NCI-H2227 treated with DMSO at 0.1 percent for 48 hours (cell line): ENCODE measurements around the gene ADGRL3.
"Not testable (repeated sequence)": the region's sequence is repeated elsewhere in the genome, so short reads cannot be mapped to it uniquely, and the experiment has no call there.

Experiments
- DNase-seq: peaks from one replicate; lab custom pipeline; 2025; lab: John Stamatoyannopoulos, UW

ADGRL3 gene

GRCh38 chr4:61350932-61351331 lies 150.8 kb downstream of the ADGRL3 start:
- DNase-seq: no peak

- no peak for DNase-seq
These were observed 156.6 kb downstream of the ADGRL3 start for GRCh38 chr4:61356696-61357095.

- no peak for DNase-seq
These were observed 159.2 kb downstream of the ADGRL3 start for GRCh38 chr4:61359301-61359700.

GRCh38 chr4:61372817-61373216 lies 172.7 kb downstream of the ADGRL3 start:
- not testable (repeated sequence) for DNase-seq

GRCh38 chr4:61373901-61374440 lies 173.8 kb downstream of the ADGRL3 start:
- no peak for DNase-seq

GRCh38 chr4:61374447-61374891 lies 174.3 kb downstream of the ADGRL3 start:
- no peak for DNase-seq

GRCh38 chr4:61375301-61375700 lies 175.2 kb downstream of the ADGRL3 start:
- no peak for DNase-seq

- no peak for DNase-seq
These were observed 176.2 kb downstream of the ADGRL3 start for GRCh38 chr4:61376301-61376700.

- no peak for DNase-seq
These were observed 179.3 kb downstream of the ADGRL3 start for GRCh38 chr4:61379406-61379805.

GRCh38 chr4:61380865-61381264 lies 180.7 kb downstream of the ADGRL3 start:
- peak; percentile 1 for DNase-seq

- no peak for DNase-seq
These were observed 185.1 kb downstream of the ADGRL3 start for GRCh38 chr4:61385256-61385655.

- DNase-seq: not testable (repeated sequence)
These were observed 187.2 kb downstream of the ADGRL3 start for GRCh38 chr4:61387372-61387771.

- DNase-seq: no peak
These were observed 189.5 kb downstream of the ADGRL3 start for GRCh38 chr4:61389640-61390039.

- no peak for DNase-seq
These were observed 195.6 kb downstream of the ADGRL3 start for GRCh38 chr4:61395754-61396153.

- no peak for DNase-seq
These were observed 197.0 kb downstream of the ADGRL3 start for GRCh38 chr4:61397174-61397573.

GRCh38 chr4:61400439-61401038 lies 200.4 kb downstream of the ADGRL3 start:
- no peak for DNase-seq

- DNase-seq: no peak
These were observed 201.6 kb downstream of the ADGRL3 start for GRCh38 chr4:61401771-61402170.

GRCh38 chr4:61405307-61405706 lies 205.2 kb downstream of the ADGRL3 start:
- DNase-seq: no peak

- no peak for DNase-seq
These were observed 206.6 kb downstream of the ADGRL3 start for GRCh38 chr4:61406677-61407076.

GRCh38 chr4:61407642-61408618 lies 207.8 kb downstream of the ADGRL3 start:
- no peak for DNase-seq

GRCh38 chr4:61408861-61409260 lies 208.7 kb downstream of the ADGRL3 start:
- no peak for DNase-seq

GRCh38 chr4:61411241-61411640 lies 211.1 kb downstream of the ADGRL3 start:
- no peak for DNase-seq

GRCh38 chr4:61425315-61425714 lies 225.2 kb downstream of the ADGRL3 start:
- no peak for DNase-seq
